B cell (primary cell): ENCODE results near the gene RCAN1.

Source experiments
- CTCF ChIP-seq: fragments of 200-600 bp; IDR thresholded peaks from one replicate; pipeline ENCODE4 v1.8.0; 2022; ENCODE audit warnings: antibody characterized with exemption, mild to moderate bottlenecking
- EZH2 ChIP-seq: IDR thresholded peaks from 2 replicates; pipeline ENCODE4 v1.6.1; 2012; ENCODE audit warnings: borderline replicate concordance, low read depth, mild to moderate bottlenecking, moderate library complexity, low read length; ENCODE audit not compliant: insufficient read depth, poor library complexity, severe bottlenecking

- TF ChIP-seq CTCF (no peak), EZH2 (no peak)
These were observed 22.6 kb downstream of the RCAN1 start for GRCh38 chr21:34592120-34592955.
